GM12891 (cell line): ENCODE results near the gene SRP14.

Source experiments
- POLR2A ChIP-seq: IDR thresholded peaks from 2 replicates; pipeline ENCODE4 v1.6.1; 2011; ENCODE audit warnings: low read depth, low read length, control low read depth
- POLR2AphosphoS5 ChIP-seq: IDR thresholded peaks from 2 replicates; pipeline ENCODE4 v1.6.1; 2011; ENCODE audit warnings: low read depth, low read length, control low read depth
- POU2F2 ChIP-seq: IDR thresholded peaks from 2 replicates; pipeline ENCODE4 v1.6.1; 2011; ENCODE audit warnings: low read depth, mild to moderate bottlenecking, control low read depth, low read length, moderate library complexity

DNA sequence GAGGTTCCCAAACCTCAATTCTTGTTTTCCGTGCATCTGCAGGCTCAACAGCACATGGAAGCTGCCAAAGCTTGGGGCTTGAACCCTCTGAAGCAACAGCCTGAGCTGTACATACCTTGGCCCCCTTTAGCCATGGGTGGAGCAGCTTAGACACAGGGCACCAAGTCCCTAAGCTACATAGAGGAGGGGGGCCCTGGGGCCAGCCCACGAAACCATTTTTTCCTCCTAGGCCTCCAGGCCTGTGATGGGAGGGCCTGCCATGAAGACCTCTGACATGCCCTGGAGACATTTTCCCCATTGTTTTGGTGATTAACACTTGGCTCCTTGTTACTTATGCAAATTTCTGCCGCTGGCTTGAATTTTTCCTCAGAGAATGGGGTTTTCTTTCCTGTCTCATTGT lies 24.6 kb downstream of the SRP14 start:
- TF ChIP-seq POLR2A: no peak
- TF ChIP-seq POU2F2: no peak
- TF ChIP-seq POLR2AphosphoS5: no peak
